AG09309 (cell line): ENCODE measurements around the gene TIMM23.

Experiments
- DNase-seq: peaks from one replicate; pipeline ENCODE4 v3.0.0-alpha.2; 2010; ENCODE audit warnings: low read depth
- H3K4me3 ChIP-seq: 2 replicates; pipeline ENCODE4 v1.5.1; 2011; ENCODE audit warnings: mild to moderate bottlenecking, low read depth, low read length, moderate library complexity; ENCODE audit not compliant: control insufficient read depth
- CTCF ChIP-seq: IDR thresholded peaks from 2 replicates; pipeline ENCODE4 v1.5.1; 2011; ENCODE audit warnings: mild to moderate bottlenecking, low read depth, low read length, inconsistent platforms; ENCODE audit not compliant: insufficient read depth, control insufficient read depth; ENCODE audit errors: missing control alignments

Gene TIMM23

GRCh38 chr10:46050941-46051623 lies 78.8 kb downstream of the TIMM23 start:
- no peak for DNase-seq
- TF ChIP-seq CTCF = no peak
- no peak overlapping the region for H3K4me3 ChIP-seq

- TF ChIP-seq CTCF = no peak
- DNase-seq = no peak
- no peak overlapping the region for H3K4me3 ChIP-seq
Measured at GRCh38 chr10:46052057-46052790, 79.9 kb downstream of the TIMM23 start.

GRCh38 chr10:46052791-46053375 lies 80.6 kb downstream of the TIMM23 start:
- no peak for DNase-seq
- no peak for TF ChIP-seq CTCF
- H3K4me3 ChIP-seq = no peak overlapping the region
